Kidney epithelial cell (primary cell): ENCODE measurements around the gene TMEM244. TPM values are rescaled to one million over a fixed set of nuclear protein-coding genes. Genes with fewer than 3 reads are reported as not detected.

Experiments used
- DNase-seq: peaks from one replicate; pipeline ENCODE4 v3.0.0-alpha.2; 2010; ENCODE audit warnings: low read depth
- H3K27me3 ChIP-seq: 2 replicates; pipeline ENCODE4 v1.6.0; 2011; ENCODE audit warnings: low read length; ENCODE audit not compliant: control insufficient read depth, insufficient read depth
- H3K36me3 ChIP-seq: 2 replicates; pipeline ENCODE4 v1.5.1; 2011; ENCODE audit warnings: low read length; ENCODE audit not compliant: control insufficient read depth, insufficient read depth
- H3K4me3 ChIP-seq: 2 replicates; pipeline ENCODE4 v1.5.1; 2011; ENCODE audit warnings: low read depth, mild to moderate bottlenecking, control low read depth, low read length
- CTCF ChIP-seq: IDR thresholded peaks from 2 replicates; pipeline ENCODE4 v1.5.1; 2011; ENCODE audit warnings: mild to moderate bottlenecking, moderate library complexity, low read length, control low read depth, inconsistent platforms; ENCODE audit not compliant: insufficient read depth, poor library complexity, severe bottlenecking
- total RNA-seq: library from RNA; depleted of rRNA; stranded (reverse); fragments of >200 nt; gene quantifications from 2 replicates; pipeline ENCODE4 v1.2.3, GENCODE V29; 2015

The TMEM244 gene
- total RNA-seq, 1 donor from 2014 or later: not detected

- no peak for DNase-seq
- Histone ChIP-seq H3K27me3 (no peaks in the 10 kb centered on the region), H3K4me3 (no peak overlapping the region), H3K36me3 (no peaks in the 10 kb centered on the region)
- no peak for TF ChIP-seq CTCF
These were observed 8.8 kb downstream of the TMEM244 start for GRCh38 chr6:129852257-129852858.

GRCh38 chr6:129849456-129849855 lies 11.7 kb downstream of the TMEM244 start:
- no peak for DNase-seq
- TF ChIP-seq CTCF: no peak
- no peaks in the 10 kb centered on the region for H3K27me3 ChIP-seq
- no peaks in the 10 kb centered on the region for H3K36me3 ChIP-seq
- H3K4me3 ChIP-seq: no peak overlapping the region

GRCh38 chr6:129846761-129847160 lies 14.4 kb downstream of the TMEM244 start:
- Histone ChIP-seq H3K36me3 (no peaks in the 10 kb centered on the region), H3K27me3 (no peaks in the 10 kb centered on the region), H3K4me3 (no peak overlapping the region)
- no peak for TF ChIP-seq CTCF
- DNase-seq: no peak

- Histone ChIP-seq H3K36me3 (no peaks in the 10 kb centered on the region), H3K27me3 (no peaks in the 10 kb centered on the region), H3K4me3 (no peak overlapping the region)
- DNase-seq: no peak
- no peak for TF ChIP-seq CTCF
These were observed 15.4 kb downstream of the TMEM244 start for GRCh38 chr6:129845696-129846095.

- DNase-seq: peak; percentile 57
- Histone ChIP-seq H3K36me3 (no peaks in the 10 kb centered on the region), H3K27me3 (no peaks in the 10 kb centered on the region), H3K4me3 (no peak overlapping the region)
- no peak for TF ChIP-seq CTCF
These were observed 16.8 kb downstream of the TMEM244 start for GRCh38 chr6:129844118-129844891.
